Bronchial epithelial cell (primary cell): Measurements from ENCODE around the gene POMT1. TPM values are rescaled to one million over a fixed set of nuclear protein-coding genes. Genes with fewer than 3 reads are reported as not detected.

Source experiments
- DNase-seq: peaks from one replicate; pipeline ENCODE4 v3.0.0-alpha.2; 2010; ENCODE audit warnings: low read depth
- FAIRE-seq: peaks from 2 replicates; lab custom pipeline; 2011; peaks lifted over from hg19 to GRCh38; lab: Jason Lieb, UNC
- H3K27me3 ChIP-seq: 2 replicates; pipeline ENCODE4 v1.5.1; 2011; ENCODE audit warnings: low read length; ENCODE audit not compliant: control insufficient read depth, insufficient read depth
- H3K36me3 ChIP-seq: 2 replicates; pipeline ENCODE4 v1.5.1; 2011; ENCODE audit warnings: low read length; ENCODE audit not compliant: control insufficient read depth, insufficient read depth
- H3K4me3 ChIP-seq: 2 replicates; pipeline ENCODE4 v1.5.1; 2011; ENCODE audit warnings: mild to moderate bottlenecking, low read depth, low read length, control low read depth
- total RNA-seq: library from RNA; depleted of rRNA; stranded (reverse); fragments of >200 nt; gene quantifications from 2 replicates; pipeline ENCODE4 v1.2.1, GENCODE V29; 2014
- TF ChIP-seq, protein P1 (sequence below): IDR thresholded peaks from 2 replicates; pipeline ENCODE4 v1.5.1; 2011; ENCODE audit warnings: mild to moderate bottlenecking, moderate library complexity, low read length, control low read depth, inconsistent platforms; ENCODE audit not compliant: insufficient read depth, severe bottlenecking

Gene POMT1
- total RNA-seq, 1 donor from 2014 or later: 13.7 TPM

- Histone ChIP-seq H3K36me3 (peaks cover 60% of the 10 kb centered on the region), H3K4me3 (no peak overlapping the region), H3K27me3 (no peaks in the 10 kb centered on the region)
- FAIRE-seq: no peak
- TF ChIP-seq, protein P1, sequence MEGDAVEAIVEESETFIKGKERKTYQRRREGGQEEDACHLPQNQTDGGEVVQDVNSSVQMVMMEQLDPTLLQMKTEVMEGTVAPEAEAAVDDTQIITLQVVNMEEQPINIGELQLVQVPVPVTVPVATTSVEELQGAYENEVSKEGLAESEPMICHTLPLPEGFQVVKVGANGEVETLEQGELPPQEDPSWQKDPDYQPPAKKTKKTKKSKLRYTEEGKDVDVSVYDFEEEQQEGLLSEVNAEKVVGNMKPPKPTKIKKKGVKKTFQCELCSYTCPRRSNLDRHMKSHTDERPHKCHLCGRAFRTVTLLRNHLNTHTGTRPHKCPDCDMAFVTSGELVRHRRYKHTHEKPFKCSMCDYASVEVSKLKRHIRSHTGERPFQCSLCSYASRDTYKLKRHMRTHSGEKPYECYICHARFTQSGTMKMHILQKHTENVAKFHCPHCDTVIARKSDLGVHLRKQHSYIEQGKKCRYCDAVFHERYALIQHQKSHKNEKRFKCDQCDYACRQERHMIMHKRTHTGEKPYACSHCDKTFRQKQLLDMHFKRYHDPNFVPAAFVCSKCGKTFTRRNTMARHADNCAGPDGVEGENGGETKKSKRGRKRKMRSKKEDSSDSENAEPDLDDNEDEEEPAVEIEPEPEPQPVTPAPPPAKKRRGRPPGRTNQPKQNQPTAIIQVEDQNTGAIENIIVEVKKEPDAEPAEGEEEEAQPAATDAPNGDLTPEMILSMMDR: no peak
- no peak for DNase-seq
Observed at GRCh38 chr9:131477816-131478419, 24.8 kb upstream of the POMT1 start.

- TF ChIP-seq, protein P1: peak; percentile 50
- Histone ChIP-seq H3K27me3 (no peaks in the 10 kb centered on the region), H3K4me3 (no peak overlapping the region), H3K36me3 (peaks cover 64% of the 10 kb centered on the region)
- DNase-seq (no peak), FAIRE-seq (no peak)
Observed at GRCh38 chr9:131478421-131478868, 24.3 kb upstream of the POMT1 start.

- DNase-seq: no peak
- H3K36me3 ChIP-seq: peaks cover 68% of the 10 kb centered on the region
- TF ChIP-seq, protein P1: no peak
- H3K4me3 ChIP-seq: no peak overlapping the region
- peak; percentile 95 for FAIRE-seq
- no peaks in the 10 kb centered on the region for H3K27me3 ChIP-seq
Observed at GRCh38 chr9:131478911-131479310, 23.8 kb upstream of the POMT1 start.

GRCh38 chr9:131480258-131480657 is 22.5 kb upstream of the POMT1 start:
- Histone ChIP-seq H3K36me3 (peaks cover 73% of the 10 kb centered on the region), H3K27me3 (no peaks in the 10 kb centered on the region), H3K4me3 (no peak overlapping the region)
- peak; percentile 58 for DNase-seq
- TF ChIP-seq, protein P1: no peak
- FAIRE-seq: no peak

GRCh38 chr9:131481441-131482342 is 21.0 kb upstream of the POMT1 start:
- TF ChIP-seq, protein P1: no peak
- Histone ChIP-seq H3K27me3 (no peaks in the 10 kb centered on the region), H3K4me3 (no peak overlapping the region), H3K36me3 (peaks cover 69% of the 10 kb centered on the region)
- no peak for DNase-seq
- FAIRE-seq: no peak
